Measurements from ENCODE around the gene CCL21. TPM values are rescaled to one million over a fixed set of nuclear protein-coding genes. Genes with fewer than 3 reads are reported as not detected.
A peak's percentile ranks its signal among the peaks of the same experiment; 100 is the strongest.

Gene CCL21
- total and polyA plus RNA-seq, 2 of the 4 experiments (the other 2 are of a cell fraction): not detected

DNA sequence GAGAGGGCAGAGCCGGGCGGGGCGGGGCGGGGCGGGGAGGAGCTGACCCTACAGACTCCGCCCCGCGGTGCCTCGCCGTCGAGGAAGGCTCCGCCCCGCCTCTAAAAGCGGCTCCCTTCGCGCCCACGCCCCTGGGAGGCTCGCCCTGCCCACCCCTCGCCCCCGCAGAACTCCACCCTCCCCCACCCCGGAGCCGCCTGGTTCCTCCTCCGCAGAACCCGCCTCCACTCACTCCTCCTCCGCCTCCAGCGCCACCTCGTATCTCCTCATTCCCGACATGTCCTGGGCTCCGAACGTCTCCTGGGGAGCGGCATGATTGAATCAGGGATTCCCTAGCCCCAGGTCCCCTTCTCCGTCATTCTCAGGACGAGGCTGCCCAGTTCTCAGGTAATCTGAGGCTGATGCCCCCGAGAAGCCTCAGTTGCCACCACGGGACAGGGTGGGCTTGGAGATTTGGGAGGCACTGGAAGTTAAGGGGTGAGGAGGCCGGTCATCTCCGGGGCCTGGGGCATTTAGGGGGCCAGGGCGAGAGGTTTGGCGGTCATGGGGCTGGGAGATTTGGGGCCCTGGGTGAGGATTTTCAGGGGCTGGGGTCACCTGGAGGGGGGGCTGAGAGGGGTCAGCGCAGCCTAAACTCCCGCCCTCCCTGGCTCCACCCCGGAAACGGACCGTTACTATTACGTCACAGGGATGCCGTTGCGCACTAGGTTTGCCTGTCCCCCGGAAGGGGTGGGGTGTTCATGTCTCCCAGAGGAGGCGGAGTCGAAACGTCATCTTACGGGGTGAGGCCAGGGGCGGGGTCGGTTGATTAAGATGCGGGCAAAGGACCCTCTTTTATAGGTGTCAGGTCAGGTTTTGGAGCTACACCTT, 44.3 kb downstream of the CCL21 start:
- WGBS, 2 experiments (ENCODE audit: extremely low coverage in 2 of 2, insufficient read length in 1 of 2): 0% methylated on average over 2 of the region's 55 CpGs; no CpG with 5 or more reads in 1 of the 2 experiments
- H3K4me3 ChIP-seq (ENCODE audit: insufficient read depth, low read depth, low read length): peak overlapping the region; percentile 79
- DNase-seq (peak; percentile 95), ATAC-seq (ENCODE audit: low read depth) (peak; percentile 91)
- H2BK15ac ChIP-seq (ENCODE audit: low read depth, low read length): peak overlapping the region; percentile 71; the same call in 1 of the 3 replicates
- H2BK120ac ChIP-seq (ENCODE audit: low read depth, low read length): peak overlapping the region; percentile 65
- ChIA-PET POLR2A (ENCODE audit: unreplicated experiment) (no interaction called here), CTCF (interaction anchor here (1.1 to 2.4 kb wide), 3 partner anchors 13 to 36 kb away, joined by 3 to 7 read pairs (median 6); partner anchors contain the start of gene IL11RA)
- H2AFZ ChIP-seq (replicated peaks; ENCODE audit: low read length, poor library complexity): peak overlapping the region; percentile 96
- BruUV-seq (replicated peaks): TSS peak; percentile 56
- H4K91ac ChIP-seq (ENCODE audit: insufficient read depth, low read depth, low read length): peak overlapping the region; percentile 94
- peak overlapping the region; percentile 89 for H2BK5ac ChIP-seq (ENCODE audit: low read depth, low read length, poor library complexity, severe bottlenecking)
- H3K14ac ChIP-seq (replicated peaks; ENCODE audit: low read depth, low read length): peak overlapping the region; percentile 97
- intact Hi-C loops (cut with micrococcal nuclease): no loop called here
- H3K27me3 ChIP-seq (ENCODE audit: control insufficient read depth, insufficient read depth, low read length): no peaks in the 10 kb centered on the region
- H2AK9ac ChIP-seq (replicated peaks; ENCODE audit: low read depth, low read length, poor library complexity): peak overlapping the region; percentile 98
- H3K4ac ChIP-seq (ENCODE audit: low read depth, low read length): peak overlapping the region; percentile 97
- peak overlapping the region; percentile 88 for H3K27ac ChIP-seq (ENCODE audit: insufficient read depth, low read length)
- H3K36me3 ChIP-seq (ENCODE audit: control insufficient read depth, insufficient read depth, low read length): peaks cover 3% of the 10 kb centered on the region; the same call in 1 of the 2 replicates
- peak overlapping the region; percentile 28 for H2BK20ac ChIP-seq (ENCODE audit: low read depth, low read length)
- peak overlapping the region; percentile 81 for H3K23ac ChIP-seq (ENCODE audit: low read depth, low read length)
- H3K4me1 ChIP-seq (ENCODE audit: control insufficient read depth, insufficient read depth, low read length): no peaks in the 10 kb centered on the region
- peak overlapping the region; percentile 94 for H3K9ac ChIP-seq (ENCODE audit: low read depth, low read length)
- H4K8ac ChIP-seq (ENCODE audit: low read depth in 2 of 2, low read length in 2 of 2): peak overlapping the region; percentile 79 to 93
- H3K56ac ChIP-seq (ENCODE audit: extremely low read depth, insufficient read depth, low read length): peak overlapping the region; percentile 90
- peak overlapping the region; percentile 96 for H3K4me2 ChIP-seq (ENCODE audit: low read depth, low read length)
- dilution Hi-C loops (cut with HindIII; ENCODE audit: low sequenced_read_pairs, unreplicated experiment): no loop called here
- H3K9me1 ChIP-seq (ENCODE audit: insufficient read depth, low read length): peaks cover 10% of the 10 kb centered on the region
- TF ChIP-seq RAD21 (IDR thresholded peaks at IDR 0.05; ENCODE audit: low read length) (no peak), MXI1 (IDR thresholded peaks at IDR 0.05; ENCODE audit: borderline replicate concordance, low read depth, low read length) (no peak), BHLHE40 (IDR thresholded peaks at IDR 0.05; ENCODE audit: low read depth, low read length) (no peak), POLR2A (IDR thresholded peaks at IDR 0.05; ENCODE audit: low read depth, low read length) (peak; percentile 94), NFE2L2 (IDR thresholded peaks at IDR 0.05; ENCODE audit: low read depth, low read length) (no peak), FOS (IDR thresholded peaks at IDR 0.05; ENCODE audit: low read depth, low read length) (no peak), MAFK (IDR thresholded peaks at IDR 0.05; ENCODE audit: low read depth, low read length) (no peak), MAZ (IDR thresholded peaks at IDR 0.05; ENCODE audit: borderline replicate concordance, low read depth, low read length) (peak; percentile 95; the same call in 1 of the 2 replicates), CEBPB (IDR thresholded peaks at IDR 0.05; ENCODE audit: low read depth, low read length) (peak; percentile 95), CHD1 (IDR thresholded peaks at IDR 0.05; ENCODE audit: low read depth, low read length) (0 out of 2 replicates have a peak, but pooled peaks have one; percentile 50)
- TF ChIP-seq, protein P1, sequence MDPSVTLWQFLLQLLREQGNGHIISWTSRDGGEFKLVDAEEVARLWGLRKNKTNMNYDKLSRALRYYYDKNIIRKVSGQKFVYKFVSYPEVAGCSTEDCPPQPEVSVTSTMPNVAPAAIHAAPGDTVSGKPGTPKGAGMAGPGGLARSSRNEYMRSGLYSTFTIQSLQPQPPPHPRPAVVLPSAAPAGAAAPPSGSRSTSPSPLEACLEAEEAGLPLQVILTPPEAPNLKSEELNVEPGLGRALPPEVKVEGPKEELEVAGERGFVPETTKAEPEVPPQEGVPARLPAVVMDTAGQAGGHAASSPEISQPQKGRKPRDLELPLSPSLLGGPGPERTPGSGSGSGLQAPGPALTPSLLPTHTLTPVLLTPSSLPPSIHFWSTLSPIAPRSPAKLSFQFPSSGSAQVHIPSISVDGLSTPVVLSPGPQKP (IDR thresholded peaks at IDR 0.05; ENCODE audit: borderline replicate concordance, low read depth, low read length): no peak
- TF ChIP-seq, protein P2, sequence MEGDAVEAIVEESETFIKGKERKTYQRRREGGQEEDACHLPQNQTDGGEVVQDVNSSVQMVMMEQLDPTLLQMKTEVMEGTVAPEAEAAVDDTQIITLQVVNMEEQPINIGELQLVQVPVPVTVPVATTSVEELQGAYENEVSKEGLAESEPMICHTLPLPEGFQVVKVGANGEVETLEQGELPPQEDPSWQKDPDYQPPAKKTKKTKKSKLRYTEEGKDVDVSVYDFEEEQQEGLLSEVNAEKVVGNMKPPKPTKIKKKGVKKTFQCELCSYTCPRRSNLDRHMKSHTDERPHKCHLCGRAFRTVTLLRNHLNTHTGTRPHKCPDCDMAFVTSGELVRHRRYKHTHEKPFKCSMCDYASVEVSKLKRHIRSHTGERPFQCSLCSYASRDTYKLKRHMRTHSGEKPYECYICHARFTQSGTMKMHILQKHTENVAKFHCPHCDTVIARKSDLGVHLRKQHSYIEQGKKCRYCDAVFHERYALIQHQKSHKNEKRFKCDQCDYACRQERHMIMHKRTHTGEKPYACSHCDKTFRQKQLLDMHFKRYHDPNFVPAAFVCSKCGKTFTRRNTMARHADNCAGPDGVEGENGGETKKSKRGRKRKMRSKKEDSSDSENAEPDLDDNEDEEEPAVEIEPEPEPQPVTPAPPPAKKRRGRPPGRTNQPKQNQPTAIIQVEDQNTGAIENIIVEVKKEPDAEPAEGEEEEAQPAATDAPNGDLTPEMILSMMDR (conservative IDR thresholded peaks at IDR 0.05; ENCODE audit: low read depth, low read length): no peak
- H3K18ac ChIP-seq (ENCODE audit: low read depth, low read length): peak overlapping the region; percentile 80
- H2AK5ac ChIP-seq (ENCODE audit: low read depth, low read length): peak overlapping the region; percentile 96
- no peaks in the 10 kb centered on the region for H3K9me3 ChIP-seq (ENCODE audit: control insufficient read depth, insufficient read depth, low read length)
- in situ Hi-C loops (cut with MboI; ENCODE audit: low sequenced_read_pairs): no loop called here
- H3K79me1 ChIP-seq (ENCODE audit: low read depth in 1 of 2, low read length in 2 of 2): peaks cover 31 to 43% of the 10 kb centered on the region in 2 experiments
- H4K5ac ChIP-seq (ENCODE audit: low read depth, low read length): peak overlapping the region; percentile 88
- H4K20me1 ChIP-seq (ENCODE audit: insufficient read depth, low read length): peaks cover 9% of the 10 kb centered on the region

Measured in IMR-90 (cell line).